ENCODE results near the gene PIP. TPM values are rescaled to one million over a fixed set of nuclear protein-coding genes. Genes with fewer than 3 reads are reported as not detected.
"Not testable (repeated sequence)": the region's sequence is repeated elsewhere in the genome, so short reads cannot be mapped to it uniquely, and the experiment has no call there.

The PIP gene
- polyA plus RNA-seq, 2 of the 4 experiments (the other 2 are of a cell fraction), result 0.14 TPM; not detected in 1

- 16% methylated on average over 2 of the region's 2 CpGs for WGBS (ENCODE audit: missing lambda C conversion rate)
- FAIRE-seq (no peak), DNase-seq (ENCODE audit: low read depth in 1 of 2, low spot score in 1 of 2) (no peak), ATAC-seq (no peak)
- TF ChIP-seq JUNB (IDR thresholded peaks at IDR 0.05) (no peak), ZSCAN20 (CRISPR knock-in tag; IDR thresholded peaks at IDR 0.05) (no peak), CBX2 (IDR thresholded peaks at IDR 0.05; ENCODE audit: borderline replicate concordance, low read depth) (no peak), RCOR1 (IDR thresholded peaks at IDR 0.05; ENCODE audit: low read depth, low read length) (no peak), KDM5A (IDR thresholded peaks at IDR 0.05) (no peak), HOXB13 (CRISPR knock-in tag; IDR thresholded peaks at IDR 0.05; ENCODE audit: low read depth) (no peak), MAFK (IDR thresholded peaks at IDR 0.05; ENCODE audit: partially characterized antibody) (no peak), ELK1 (IDR thresholded peaks at IDR 0.05; ENCODE audit: low read depth, low read length) (no peak), BHLHE40 (IDR thresholded peaks at IDR 0.05; ENCODE audit: low read depth, low read length) (no peak), ATOH8 (CRISPR knock-in tag; IDR thresholded peaks at IDR 0.05; ENCODE audit: low read depth) (no peak)
- Histone ChIP-seq H3K4me3 (no peak overlapping the region), H3K4me1 (no peaks in the 10 kb centered on the region), H3K27ac (no peak overlapping the region), H3K4me2 (no peak overlapping the region), H3K9me3 (peaks cover 2% of the 10 kb centered on the region; the same call in 1 of the 3 replicates)
- CTCF ChIA-PET, result no interaction called here
- POLR2A ChIA-PET, result no interaction called here
Observed at GRCh38 chr7:143096146-143096545, 35.7 kb upstream of the PIP start.

GRCh38 chr7:143099579-143099978, 32.3 kb upstream of the PIP start:
- DNase-seq (ENCODE audit: low read depth in 1 of 2, low spot score in 1 of 2); H3K4me2 ChIP-seq; FAIRE-seq; H3K27ac ChIP-seq; ATAC-seq; POLR2A ChIA-PET; H3K4me1 ChIP-seq; CTCF ChIA-PET; H3K4me3 ChIP-seq; H3K9me3 ChIP-seq: not testable (repeated sequence)
- 4% methylated on average over 1 of the region's 1 CpG for WGBS (ENCODE audit: missing lambda C conversion rate)

- POLR2A ChIA-PET, result no interaction called here
- no peaks in the 10 kb centered on the region for H3K4me1 ChIP-seq
- TF ChIP-seq FOSB (CRISPR knock-in tag; IDR thresholded peaks at IDR 0.05) (no peak), SMC3 (IDR thresholded peaks at IDR 0.05) (no peak), JUNB (IDR thresholded peaks at IDR 0.05) (no peak), HMGXB4 (CRISPR knock-in tag; IDR thresholded peaks at IDR 0.05; ENCODE audit: borderline replicate concordance) (no peak), EHF (CRISPR knock-in tag; IDR thresholded peaks at IDR 0.05) (no peak), TFCP2L1 (CRISPR knock-in tag; IDR thresholded peaks at IDR 0.05) (no peak), RCOR1 (IDR thresholded peaks at IDR 0.05; ENCODE audit: low read depth, low read length) (no peak), BCL3 (IDR thresholded peaks at IDR 0.05) (no peak)
- CTCF ChIA-PET, result interaction anchor here (0.9 kb wide), 1 partner anchor 66 kb away, joined by 3 read pairs; no protein-coding TSS in a partner anchor
- no peak for FAIRE-seq
- H3K27ac ChIP-seq, result no peak overlapping the region
- H3K4me2 ChIP-seq, result no peak overlapping the region
- no peak for DNase-seq (ENCODE audit: low read depth in 1 of 2, low spot score in 1 of 2)
- ATAC-seq, result no peak
- no peak overlapping the region for H3K4me3 ChIP-seq
- H3K9me3 ChIP-seq, result no peaks in the 10 kb centered on the region; the same call in 2 of the 3 replicates
Observed at GRCh38 chr7:143104759-143105158, 27.1 kb upstream of the PIP start.

- H3K27ac ChIP-seq; POLR2A ChIA-PET; H3K4me1 ChIP-seq; CTCF ChIA-PET; H3K9me3 ChIP-seq; H3K4me2 ChIP-seq; H3K4me3 ChIP-seq; DNase-seq (ENCODE audit: low read depth in 1 of 2, low spot score in 1 of 2); FAIRE-seq; ATAC-seq: not testable (repeated sequence)
- 28% methylated on average over 3 of the region's 3 CpGs for WGBS (ENCODE audit: missing lambda C conversion rate)
Observed at GRCh38 chr7:143108019-143108418, 23.9 kb upstream of the PIP start.

All from A549 (cell line).